Adrenal gland (tissue), 5 donors: ENCODE measurements around the gene MED13.

Experiments
- POLR2A ChIP-seq, 2 donors: fragments of 450-650 bp; IDR thresholded peaks; one replicate each; pipeline ENCODE4 v1.6.1; 2017; ENCODE audit warnings: antibody characterized with exemption in 2 of 2, mild to moderate bottlenecking in 2 of 2, moderate library complexity in 1 of 2
- TF ChIP-seq, protein P1 (sequence below), 6 experiments: fragments of 450-650 bp in 4 of 6; fragments of 200-600 bp in 2 of 6; sonication (generic) in 1 of 6; IDR thresholded peaks; 1 replicate in 5 of 6; 2 replicates in 1 of 6; pipeline versions ENCODE4 v1.5.1 to v1.8.0; 2016 to 2021; ENCODE audit warnings: antibody characterized with exemption in 6 of 6, mild to moderate bottlenecking in 2 of 6, moderate library complexity in 1 of 6
- donor health status: DM: no; HTN: no; CAD: no.

DNA sequence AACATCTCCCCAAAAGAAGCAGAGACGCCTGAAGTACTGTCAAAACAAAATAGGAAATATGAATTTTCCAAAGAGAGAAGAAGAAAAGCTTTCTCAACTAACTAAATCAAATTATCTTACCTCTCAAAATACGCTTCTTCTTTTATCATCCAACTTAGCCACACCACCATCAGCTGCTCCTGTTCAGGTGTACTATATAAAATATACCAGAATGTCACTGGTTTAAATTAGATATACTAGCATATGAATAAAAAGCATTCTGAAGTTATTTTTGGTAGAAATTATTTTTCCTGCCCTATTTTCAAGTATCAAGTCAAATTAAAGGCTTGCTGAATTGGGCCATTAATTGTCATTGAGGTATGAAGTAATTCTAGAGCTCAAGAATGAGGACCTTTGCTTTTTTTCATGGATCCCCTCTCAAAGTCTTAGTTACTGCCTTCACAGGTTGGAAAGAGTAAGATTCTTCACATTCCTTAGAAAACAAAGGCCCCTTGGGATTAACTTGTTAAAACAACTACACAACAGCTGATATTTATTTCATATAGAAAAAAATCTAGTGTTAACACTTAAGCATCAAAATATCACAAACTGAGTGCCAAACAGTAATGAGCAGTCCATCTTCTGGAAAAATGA lies 167.4 kb downstream of the MED13 start:
- TF ChIP-seq POLR2A (IDR thresholded peaks at IDR 0.05): no peak
- TF ChIP-seq, protein P1, sequence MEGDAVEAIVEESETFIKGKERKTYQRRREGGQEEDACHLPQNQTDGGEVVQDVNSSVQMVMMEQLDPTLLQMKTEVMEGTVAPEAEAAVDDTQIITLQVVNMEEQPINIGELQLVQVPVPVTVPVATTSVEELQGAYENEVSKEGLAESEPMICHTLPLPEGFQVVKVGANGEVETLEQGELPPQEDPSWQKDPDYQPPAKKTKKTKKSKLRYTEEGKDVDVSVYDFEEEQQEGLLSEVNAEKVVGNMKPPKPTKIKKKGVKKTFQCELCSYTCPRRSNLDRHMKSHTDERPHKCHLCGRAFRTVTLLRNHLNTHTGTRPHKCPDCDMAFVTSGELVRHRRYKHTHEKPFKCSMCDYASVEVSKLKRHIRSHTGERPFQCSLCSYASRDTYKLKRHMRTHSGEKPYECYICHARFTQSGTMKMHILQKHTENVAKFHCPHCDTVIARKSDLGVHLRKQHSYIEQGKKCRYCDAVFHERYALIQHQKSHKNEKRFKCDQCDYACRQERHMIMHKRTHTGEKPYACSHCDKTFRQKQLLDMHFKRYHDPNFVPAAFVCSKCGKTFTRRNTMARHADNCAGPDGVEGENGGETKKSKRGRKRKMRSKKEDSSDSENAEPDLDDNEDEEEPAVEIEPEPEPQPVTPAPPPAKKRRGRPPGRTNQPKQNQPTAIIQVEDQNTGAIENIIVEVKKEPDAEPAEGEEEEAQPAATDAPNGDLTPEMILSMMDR (IDR thresholded peaks at IDR 0.05): no peak
